Stimulated activated CD8-positive, alpha-beta memory T cell treated with anti-CD3 and anti-CD28 coated beads, Interleukin-15, amount 100 ng/mL, for 48 hours (primary cell): ENCODE measurements around the gene NXPH2.

ENCODE experiments used
- DNase-seq, 2 donors: peaks; one replicate each; pipeline ENCODE4 v3.0.0-alpha.2; 2020; ENCODE audit warnings: low read depth in 2 of 2

NXPH2 gene

GRCh38 chr2:138779781-138780445 lies at the start of gene NXPH2:
Gene NXPH2 (minus strand): TSS chr2:138780390. CDS start chr2:138780241, 149 bp downstream.
- DNase-seq, result no peak

DNA sequence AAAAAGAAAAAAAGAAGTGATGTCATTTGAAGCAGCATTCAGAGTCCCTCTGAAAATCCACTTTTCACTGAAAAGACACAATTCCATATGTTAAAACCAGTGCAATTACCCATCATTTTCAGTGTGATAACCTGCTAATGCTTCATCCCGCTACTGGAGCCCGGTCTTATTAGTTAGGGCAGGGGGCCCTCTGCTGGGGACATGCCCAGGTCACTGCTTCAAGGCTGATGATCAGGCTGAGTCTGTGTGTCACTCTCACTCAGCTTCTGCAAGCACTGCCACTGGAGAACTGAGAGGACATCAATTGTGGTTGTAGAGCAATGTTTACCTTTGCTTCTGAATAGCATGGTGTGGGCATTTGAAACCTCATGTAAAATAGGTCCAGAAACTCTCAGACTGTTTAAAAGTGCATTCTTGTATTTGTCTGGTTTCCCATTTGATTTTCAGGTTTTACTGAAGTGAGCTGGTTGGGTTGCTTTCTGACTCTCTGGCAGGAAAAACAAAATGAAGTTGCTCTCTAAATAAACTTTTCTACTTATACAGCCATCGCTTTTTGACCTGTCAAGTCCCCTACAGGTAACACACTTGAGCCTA lies 49.2 kb upstream of the NXPH2 start:
- DNase-seq, result no peak

- no peak for DNase-seq
These were observed 47.4 kb upstream of the NXPH2 start for GRCh38 chr2:138827426-138828054.

DNA sequence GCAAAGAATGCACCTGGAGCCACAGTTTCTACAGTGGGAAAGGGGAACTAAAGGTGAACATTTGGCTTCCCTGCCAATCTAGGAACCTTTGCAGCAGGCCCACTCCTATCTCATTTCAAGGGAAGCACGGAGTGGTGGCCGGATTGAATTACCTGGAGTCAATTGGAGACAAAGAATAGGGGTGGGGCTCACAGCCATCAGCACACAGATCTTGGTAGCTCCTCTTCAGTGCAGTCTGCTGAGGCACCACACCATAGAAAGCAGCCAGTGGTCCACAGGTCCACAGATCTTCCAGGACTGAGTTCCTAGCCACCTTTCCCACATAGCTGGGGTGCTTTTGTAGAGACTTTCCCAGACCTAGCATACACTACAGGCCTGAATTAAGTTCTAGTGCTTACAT lies 43.5 kb upstream of the NXPH2 start:
- no peak for DNase-seq

DNA sequence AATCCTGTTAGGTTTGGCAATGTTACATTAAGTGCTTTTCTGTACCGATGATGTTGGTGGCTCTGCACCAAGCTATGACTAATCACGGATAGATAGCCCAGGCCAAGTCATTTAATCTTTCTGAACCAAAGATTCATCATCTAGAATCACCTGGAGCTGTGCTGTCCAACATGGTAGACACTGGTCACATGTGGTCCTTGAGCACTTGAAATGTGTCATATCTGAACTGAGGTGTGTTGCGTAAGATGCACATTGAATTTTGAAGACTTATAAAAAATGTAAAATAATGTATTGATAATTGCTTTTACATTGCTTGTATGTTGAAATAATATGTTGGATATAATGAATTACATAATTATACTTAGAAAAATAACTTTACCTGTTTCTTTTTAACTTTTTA lies 39.8 kb upstream of the NXPH2 start:
- no peak for DNase-seq

GRCh38 chr2:138818556-138818955 lies 38.4 kb upstream of the NXPH2 start:
- DNase-seq, result no peak

GRCh38 chr2:138814123-138814898 lies 34.1 kb upstream of the NXPH2 start:
- no peak for DNase-seq

DNA sequence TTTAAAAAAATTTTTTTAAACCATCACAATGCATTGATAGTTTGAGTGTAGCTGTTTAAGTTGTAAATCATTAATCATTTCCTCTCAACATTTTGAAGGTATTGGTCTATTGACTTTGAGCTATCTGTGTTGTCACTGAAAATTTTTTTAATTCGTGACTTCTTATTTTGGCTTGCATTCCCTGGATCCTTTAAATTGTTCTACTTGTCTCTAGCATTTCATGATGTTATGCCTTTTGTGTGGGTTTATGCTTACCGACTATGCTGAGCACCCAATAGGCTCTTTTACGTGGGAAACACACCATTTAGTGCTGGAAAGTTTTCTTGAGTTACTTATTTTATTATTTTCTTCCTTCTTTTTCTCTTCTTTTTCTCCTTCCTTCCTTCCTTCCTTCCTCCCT lies 31.2 kb upstream of the NXPH2 start:
- DNase-seq, result no peak

DNA sequence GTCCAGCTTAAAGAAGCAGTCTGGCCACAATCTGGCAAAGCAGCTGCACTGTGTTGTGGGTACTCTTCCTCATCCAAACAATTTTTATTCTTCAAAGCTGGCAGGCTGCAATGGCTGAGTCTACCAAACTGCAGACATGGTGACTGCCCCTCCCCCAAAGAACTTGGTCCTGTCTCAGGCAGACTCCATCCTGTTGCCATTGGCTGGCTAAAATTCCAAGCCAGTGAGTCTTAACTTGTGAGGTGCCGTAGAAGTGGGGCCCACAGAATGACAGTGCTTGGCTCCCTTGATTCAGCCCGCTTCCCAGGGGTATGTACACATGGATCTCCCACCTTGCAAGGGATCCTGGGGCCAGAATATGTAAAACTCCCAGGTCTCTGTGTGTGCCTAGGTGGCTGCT lies 14.5 kb upstream of the NXPH2 start:
- DNase-seq, result no peak

DNA sequence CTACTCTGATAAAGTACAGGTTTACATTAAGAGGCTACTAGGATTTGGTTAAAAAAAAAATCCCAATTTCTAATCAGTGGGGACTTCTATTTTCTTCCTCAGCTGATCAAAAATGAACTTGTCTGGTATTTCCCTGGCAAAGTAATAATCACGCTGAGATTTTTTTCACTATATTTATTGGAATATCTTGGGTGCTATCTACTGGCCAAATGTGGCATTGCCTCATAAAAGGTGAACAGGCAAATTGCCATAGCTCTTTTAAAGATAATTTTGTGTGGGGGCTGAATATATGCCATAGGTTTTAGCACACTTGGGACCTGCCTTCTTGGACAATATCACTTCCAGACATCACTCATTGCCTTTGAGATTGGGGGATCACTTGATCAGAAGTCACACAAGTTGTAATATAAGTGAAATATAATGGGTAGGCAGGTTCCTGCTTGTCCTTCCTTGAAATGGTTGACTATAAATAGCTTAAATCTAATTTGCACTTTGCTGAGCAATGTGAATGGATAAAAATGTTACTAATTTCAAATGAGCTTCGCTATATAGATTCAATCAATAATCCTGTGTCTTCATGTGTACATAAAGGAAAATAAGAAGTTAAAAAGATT lies 7.0 kb upstream of the NXPH2 start:
- no peak for DNase-seq

DNA sequence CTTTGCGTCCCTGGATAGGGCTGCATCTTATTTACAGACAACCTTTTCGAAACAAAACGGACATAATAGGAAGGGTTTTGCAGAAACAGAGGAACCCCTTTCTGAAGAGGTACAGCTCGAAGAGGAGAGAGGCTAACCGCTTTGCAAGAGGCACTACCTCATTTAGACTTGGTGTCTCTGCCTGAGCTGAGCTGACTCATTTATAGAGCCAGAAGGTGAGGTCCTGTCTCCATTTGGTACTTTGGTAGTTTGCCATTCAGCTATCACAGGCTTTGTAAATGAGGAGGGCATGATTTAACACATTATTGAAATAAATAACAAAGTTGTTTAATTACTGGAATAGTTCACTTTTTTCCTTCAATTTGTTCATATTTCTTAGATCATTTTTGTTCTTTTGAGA lies 2.2 kb upstream of the NXPH2 start:
- no peak for DNase-seq

GRCh38 chr2:138780908-138781307 lies 718 bp upstream of the NXPH2 start:
- no peak for DNase-seq

DNA sequence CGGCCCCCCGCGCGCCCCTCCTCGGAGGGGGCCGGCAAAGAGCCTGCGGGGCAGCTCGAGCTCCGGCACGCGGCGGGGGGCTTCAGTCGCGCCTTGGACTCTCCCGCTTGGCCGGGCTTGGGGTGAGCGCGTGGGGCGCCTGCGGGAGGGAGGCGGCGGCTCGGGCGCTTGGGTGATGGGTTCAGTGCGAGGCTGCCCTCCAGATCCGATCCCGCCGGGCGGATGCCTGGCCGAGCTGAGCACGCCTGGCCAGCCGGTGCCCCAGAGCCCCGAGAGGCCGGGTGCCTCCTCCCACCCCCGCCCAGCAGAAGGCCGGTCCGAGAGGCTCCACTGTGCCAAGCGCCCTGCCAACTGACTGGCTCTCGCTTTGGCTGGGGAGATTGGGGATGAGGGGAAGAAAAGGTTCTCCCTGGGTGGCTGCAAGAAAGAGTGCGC lies 273 bp upstream of the NXPH2 start:
- no peak for DNase-seq

- no peak for DNase-seq
These were observed 797 bp downstream of the NXPH2 start for GRCh38 chr2:138779406-138779780.

GRCh38 chr2:138777996-138778395 lies 2.2 kb downstream of the NXPH2 start:
- DNase-seq, result no peak

GRCh38 chr2:138775736-138776135 lies 4.5 kb downstream of the NXPH2 start:
- DNase-seq, result no peak

- DNase-seq, result no peak
These were observed 8.7 kb downstream of the NXPH2 start for GRCh38 chr2:138771534-138771933.

DNA sequence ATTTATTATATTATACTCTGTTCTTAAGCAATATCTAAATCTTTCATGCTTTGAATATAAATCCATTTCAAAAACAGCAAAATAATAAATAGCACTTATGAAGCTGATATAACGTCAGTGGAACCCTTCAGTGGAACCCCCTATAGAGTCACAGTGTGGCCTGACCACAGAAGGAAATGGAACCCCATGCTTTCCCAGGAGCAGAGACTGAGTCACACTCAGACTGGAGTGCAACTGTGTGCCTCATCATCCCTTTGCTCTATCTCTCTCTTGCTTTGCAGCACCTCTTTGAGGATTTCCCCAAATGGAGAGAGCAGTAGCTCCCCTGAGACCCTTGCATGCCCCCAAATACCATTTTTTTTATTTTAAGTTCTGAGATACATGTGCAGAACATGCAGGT lies 13.1 kb downstream of the NXPH2 start:
- DNase-seq, result no peak

GRCh38 chr2:138766464-138766863 lies 13.7 kb downstream of the NXPH2 start:
- no peak for DNase-seq

DNA sequence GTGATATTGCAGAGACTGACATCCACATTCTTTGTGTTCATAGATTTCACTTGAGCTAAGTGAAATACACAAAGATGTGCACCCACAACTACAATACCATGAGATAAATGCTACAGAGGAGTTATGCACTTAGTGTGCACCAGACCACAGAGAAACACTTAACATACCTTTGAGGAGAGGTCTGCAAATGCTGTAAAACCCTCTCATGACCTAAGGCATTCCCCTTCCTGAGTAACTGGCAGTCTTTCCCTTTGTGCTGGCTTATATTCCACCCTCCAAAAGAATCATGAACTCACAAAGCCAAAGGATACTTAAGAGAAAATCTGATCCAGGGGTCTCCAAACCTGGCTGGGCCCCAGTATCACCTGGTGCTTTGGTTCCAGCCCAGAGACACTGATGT lies 16.2 kb downstream of the NXPH2 start:
- DNase-seq, result no peak

- DNase-seq, result no peak
These were observed 17.7 kb downstream of the NXPH2 start for GRCh38 chr2:138762533-138762932.

DNA sequence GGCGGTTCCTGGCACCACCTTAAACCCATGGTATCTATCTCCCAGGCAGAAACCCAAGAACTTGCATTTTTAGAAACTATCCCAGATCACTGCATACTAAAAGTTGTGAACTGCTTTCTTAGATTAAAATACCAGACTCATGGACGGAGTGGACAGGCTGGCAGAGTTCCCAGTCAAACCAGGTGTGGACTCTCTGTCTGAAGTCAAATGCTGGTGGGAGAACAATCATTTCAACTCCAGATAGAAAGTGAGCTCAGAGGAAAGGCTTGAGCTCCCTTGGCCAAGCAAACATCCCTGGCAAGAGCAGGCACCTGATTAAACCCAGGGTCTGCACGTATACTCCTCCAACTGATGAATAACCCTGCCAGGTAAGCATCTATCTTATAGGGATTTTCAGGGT lies 19.5 kb downstream of the NXPH2 start:
- DNase-seq, result no peak
